ENCODE measurements around the gene ADGRB2.

- TF ChIP-seq CTCF (IDR thresholded peaks at IDR 0.05) (no peak), POLR2A (IDR thresholded peaks at IDR 0.05) (no peak), EP300 (IDR thresholded peaks at IDR 0.05) (no peak), POLR2AphosphoS5 (IDR thresholded peaks at IDR 0.05) (no peak)
These were observed 43.3 kb upstream of the ADGRB2 start for GRCh38 chr1:31807273-31808048.
